NCI-H345 treated with DMSO at 0.1 percent for 48 hours (cell line): ENCODE data around the gene FNDC7.
"Not testable (repeated sequence)": the region's sequence is repeated elsewhere in the genome, so short reads cannot be mapped to it uniquely, and the experiment has no call there.

Experiments used
- DNase-seq: peaks from one replicate; lab custom pipeline; 2025; ENCODE audit not compliant: unreplicated experiment; lab: John Stamatoyannopoulos, UW

The FNDC7 gene

GRCh38 chr1:108695535-108695934 is 17.2 kb upstream of the FNDC7 start:
- no peak for DNase-seq

GRCh38 chr1:108699375-108700332 is 13.1 kb upstream of the FNDC7 start:
- no peak for DNase-seq

GRCh38 chr1:108701176-108701849 is 11.4 kb upstream of the FNDC7 start:
- DNase-seq: no peak

GRCh38 chr1:108702109-108702508 is 10.6 kb upstream of the FNDC7 start:
- DNase-seq: not testable (repeated sequence)

- no peak for DNase-seq
Measured at GRCh38 chr1:108703939-108704338, 8.8 kb upstream of the FNDC7 start.

GRCh38 chr1:108704496-108704895 is 8.2 kb upstream of the FNDC7 start:
- no peak for DNase-seq

GRCh38 chr1:108706643-108707042 is 6.1 kb upstream of the FNDC7 start:
- no peak for DNase-seq

- DNase-seq: no peak
Measured at GRCh38 chr1:108708691-108709660, 3.7 kb upstream of the FNDC7 start.

GRCh38 chr1:108715932-108716331 is 3.2 kb downstream of the FNDC7 start:
- no peak for DNase-seq

GRCh38 chr1:108716437-108717230 is 3.9 kb downstream of the FNDC7 start:
- no peak for DNase-seq

GRCh38 chr1:108717774-108718316 is 5.1 kb downstream of the FNDC7 start:
- no peak for DNase-seq

- DNase-seq: no peak
Measured at GRCh38 chr1:108718927-108719655, 6.4 kb downstream of the FNDC7 start.

GRCh38 chr1:108719656-108720435 is 7.1 kb downstream of the FNDC7 start:
- DNase-seq: no peak

- DNase-seq: no peak
Measured at GRCh38 chr1:108722292-108722691, 9.6 kb downstream of the FNDC7 start.

GRCh38 chr1:108725906-108726305 is 13.2 kb downstream of the FNDC7 start:
- no peak for DNase-seq

- DNase-seq: no peak
Measured at GRCh38 chr1:108728327-108728923, 15.7 kb downstream of the FNDC7 start.

GRCh38 chr1:108729481-108729880 is 16.8 kb downstream of the FNDC7 start:
- no peak for DNase-seq

- no peak for DNase-seq
Measured at GRCh38 chr1:108732398-108732797, 19.7 kb downstream of the FNDC7 start.
